ENCODE measurements around the gene DECR2. TPM values are rescaled to one million over a fixed set of nuclear protein-coding genes. Genes with fewer than 3 reads are reported as not detected.

The DECR2 gene
- 29.4 and 54.5 TPM in 2 replicates for total RNA-seq
- polyA plus RNA-seq, result 80.5 and 107 TPM in 2 replicates

DNA sequence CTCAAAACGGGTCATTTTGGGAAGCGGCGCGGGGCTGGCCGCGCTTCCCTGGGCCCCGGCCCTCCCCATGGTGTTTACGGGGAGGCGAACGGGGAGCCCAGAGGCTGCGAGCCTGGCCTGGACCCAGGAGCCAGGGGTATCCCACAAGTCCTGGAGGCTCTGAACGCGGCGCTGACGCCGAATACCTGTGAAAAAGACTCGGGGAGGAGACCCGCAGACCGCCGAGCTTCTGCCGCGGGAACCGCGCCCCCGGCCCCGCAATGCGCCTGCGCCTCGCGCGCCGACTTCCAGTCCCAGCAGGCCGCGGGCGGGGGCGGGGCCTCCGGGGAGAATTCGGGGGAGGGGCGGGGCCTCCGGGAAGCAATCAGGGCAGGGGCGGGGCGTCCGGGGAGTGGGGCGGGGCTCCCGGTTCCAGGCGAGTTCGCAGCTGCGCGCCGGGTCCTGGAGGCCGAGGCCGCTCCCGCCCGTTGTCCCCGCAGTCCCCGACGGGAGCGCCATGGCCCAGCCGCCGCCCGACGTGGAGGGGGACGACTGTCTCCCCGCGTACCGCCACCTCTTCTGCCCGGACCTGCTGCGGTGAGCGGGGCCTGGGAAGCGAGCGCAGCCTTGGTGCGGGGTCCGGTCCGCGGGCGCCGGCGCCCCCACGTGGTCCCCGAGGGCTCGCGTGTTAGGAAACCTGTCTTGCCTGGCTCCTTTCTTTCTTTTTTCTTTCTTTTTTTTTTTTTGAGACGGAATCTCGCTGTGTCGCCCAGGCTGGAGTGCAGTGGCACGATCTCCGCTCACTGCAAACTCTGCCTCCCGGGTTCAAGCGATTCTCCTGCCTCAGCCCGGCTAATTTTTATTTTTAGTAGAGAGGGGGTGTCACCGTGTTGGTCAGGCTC lies at the start of gene DECR2:
DECR2 (plus strand) TSS at position 418 of the 881 bp plus-strand sequence; CDS start at position 497, 79 bp downstream.
- peak within 1 kb of the TSS; percentile 95 for H3K27ac ChIP-seq
- peaks cover 19% of the 10 kb centered on the region for H3K79me2 ChIP-seq
- H3K9me3 ChIP-seq (ENCODE audit: low read depth), result no peaks in the 10 kb centered on the region
- H3K27me3 ChIP-seq, result no peaks in the 10 kb centered on the region
- 2% methylated on average over 59 of the region's 91 CpGs for WGBS (ENCODE audit: low lambda C conversion rate, missing lambda C conversion rate)
- H3K9me2 ChIP-seq (replicated peaks; ENCODE audit: insufficient read depth), result no peaks in the 10 kb centered on the region
- DNase-seq (ENCODE audit: low spot score), result peak; percentile 98
- H3K4me3 ChIP-seq, result peak within 1 kb of the TSS; percentile 65
- no peak for TF ChIP-seq EZH2phosphoT487 (IDR thresholded peaks at IDR 0.05; ENCODE audit: low read depth, severe bottlenecking, unreplicated experiment)
- no peak for TF ChIP-seq EZH2 (IDR thresholded peaks at IDR 0.05; ENCODE audit: borderline replicate concordance)
- TF ChIP-seq, protein P1, sequence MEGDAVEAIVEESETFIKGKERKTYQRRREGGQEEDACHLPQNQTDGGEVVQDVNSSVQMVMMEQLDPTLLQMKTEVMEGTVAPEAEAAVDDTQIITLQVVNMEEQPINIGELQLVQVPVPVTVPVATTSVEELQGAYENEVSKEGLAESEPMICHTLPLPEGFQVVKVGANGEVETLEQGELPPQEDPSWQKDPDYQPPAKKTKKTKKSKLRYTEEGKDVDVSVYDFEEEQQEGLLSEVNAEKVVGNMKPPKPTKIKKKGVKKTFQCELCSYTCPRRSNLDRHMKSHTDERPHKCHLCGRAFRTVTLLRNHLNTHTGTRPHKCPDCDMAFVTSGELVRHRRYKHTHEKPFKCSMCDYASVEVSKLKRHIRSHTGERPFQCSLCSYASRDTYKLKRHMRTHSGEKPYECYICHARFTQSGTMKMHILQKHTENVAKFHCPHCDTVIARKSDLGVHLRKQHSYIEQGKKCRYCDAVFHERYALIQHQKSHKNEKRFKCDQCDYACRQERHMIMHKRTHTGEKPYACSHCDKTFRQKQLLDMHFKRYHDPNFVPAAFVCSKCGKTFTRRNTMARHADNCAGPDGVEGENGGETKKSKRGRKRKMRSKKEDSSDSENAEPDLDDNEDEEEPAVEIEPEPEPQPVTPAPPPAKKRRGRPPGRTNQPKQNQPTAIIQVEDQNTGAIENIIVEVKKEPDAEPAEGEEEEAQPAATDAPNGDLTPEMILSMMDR (IDR thresholded peaks at IDR 0.05; ENCODE audit: poor library complexity), result peak; percentile 67
- H4K20me1 ChIP-seq (ENCODE audit: insufficient read depth, poor library complexity, severe bottlenecking), result no peaks in the 10 kb centered on the region
- no peaks in the 10 kb centered on the region for H3K36me3 ChIP-seq (replicated peaks; ENCODE audit: insufficient read depth, low read depth)
- peak within 1 kb of the TSS; percentile 78 for H2AFZ ChIP-seq
- peaks cover 27% of the 10 kb centered on the region for H3K4me1 ChIP-seq (ENCODE audit: insufficient read depth)
- peak within 1 kb of the TSS; percentile 87 for H3K4me2 ChIP-seq

DNA sequence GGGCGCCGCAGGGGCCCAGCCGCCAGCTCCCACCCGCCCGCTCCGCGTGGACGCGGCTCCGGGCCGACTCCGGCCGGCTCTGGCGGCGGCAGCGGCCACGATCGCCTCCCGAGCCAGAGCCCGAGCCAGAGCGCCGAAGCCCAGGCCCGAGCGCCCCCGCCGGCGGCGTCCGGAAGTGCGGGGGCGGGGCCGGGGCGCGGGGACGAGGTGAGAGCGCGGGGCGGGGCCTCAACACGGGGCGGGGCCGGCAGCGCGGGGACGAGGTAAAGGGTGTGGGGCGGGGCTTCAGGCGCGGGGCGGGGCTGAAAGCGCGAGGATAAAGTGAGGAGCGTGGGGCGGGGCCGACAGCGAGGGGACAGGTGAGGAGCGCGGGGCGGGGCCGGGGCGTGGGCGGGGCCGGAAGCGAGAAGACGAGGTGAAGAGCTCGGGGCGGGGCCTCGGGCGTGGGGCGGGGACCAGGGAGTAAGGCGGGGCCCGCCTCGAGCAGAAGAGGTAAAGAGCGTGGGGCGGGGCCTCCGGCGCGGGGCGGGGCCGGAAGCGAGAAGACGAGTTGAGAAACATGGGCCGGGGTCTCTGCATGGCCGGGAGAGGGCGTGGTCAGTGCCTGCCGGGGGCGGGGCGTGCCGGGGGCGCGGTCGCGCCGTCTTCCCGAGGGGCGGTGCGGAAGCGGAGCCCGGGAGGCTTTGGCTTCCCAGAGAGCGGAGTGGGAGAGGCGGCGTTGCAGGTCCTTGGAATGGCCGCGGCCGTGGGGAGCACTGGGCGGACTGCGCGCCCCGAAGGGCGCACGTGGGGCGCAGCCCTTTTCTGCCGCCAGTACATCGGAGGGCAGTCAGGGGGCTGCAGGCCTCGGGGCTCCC lies 48.9 kb upstream of the DECR2 start, which contains the start of gene AXIN1:
AXIN1 (minus strand) TSS at position 177 of the 857 bp plus-strand sequence. CDS start 5,698 bp downstream, outside the sequence.
- Histone ChIP-seq H2AFZ (no peak within 1 kb of the TSS), H3K79me2 (peaks cover 41% of the 10 kb centered on the region), H3K4me1 (ENCODE audit: insufficient read depth) (peaks cover 11% of the 10 kb centered on the region), H3K27me3 (no peaks in the 10 kb centered on the region), H3K9me2 (replicated peaks; ENCODE audit: insufficient read depth) (no peaks in the 10 kb centered on the region), H3K4me3 (peak within 1 kb of the TSS; percentile 91), H3K36me3 (replicated peaks; ENCODE audit: insufficient read depth, low read depth) (no peaks in the 10 kb centered on the region), H3K4me2 (peak within 1 kb of the TSS; percentile 93), H4K20me1 (ENCODE audit: insufficient read depth, poor library complexity, severe bottlenecking) (peaks cover 40% of the 10 kb centered on the region), H3K9me3 (ENCODE audit: low read depth) (no peaks in the 10 kb centered on the region), H3K27ac (peak within 1 kb of the TSS; percentile 91)
- DNase-seq (ENCODE audit: low spot score), result peak; percentile 100
- TF ChIP-seq EZH2 (IDR thresholded peaks at IDR 0.05; ENCODE audit: borderline replicate concordance), result no peak
- TF ChIP-seq, protein P1 (IDR thresholded peaks at IDR 0.05; ENCODE audit: poor library complexity), result peak; percentile 59
- TF ChIP-seq EZH2phosphoT487 (IDR thresholded peaks at IDR 0.05; ENCODE audit: low read depth, severe bottlenecking, unreplicated experiment), result no peak
- 1% methylated on average over 15 of the region's 113 CpGs for WGBS (ENCODE audit: low lambda C conversion rate, missing lambda C conversion rate)

GRCh38 chr16:353404-354290 lies 48.0 kb upstream of the DECR2 start:
- no peak for DNase-seq (ENCODE audit: low spot score)
- Histone ChIP-seq H4K20me1 (ENCODE audit: insufficient read depth, poor library complexity, severe bottlenecking) (peaks cover 31% of the 10 kb centered on the region), H3K36me3 (replicated peaks; ENCODE audit: insufficient read depth, low read depth) (no peaks in the 10 kb centered on the region), H2AFZ (no peak overlapping the region), H3K79me2 (peaks cover 32% of the 10 kb centered on the region), H3K9me3 (ENCODE audit: low read depth) (no peaks in the 10 kb centered on the region), H3K9me2 (replicated peaks; ENCODE audit: insufficient read depth) (no peaks in the 10 kb centered on the region), H3K4me3 (no peak overlapping the region), H3K27ac (no peak overlapping the region), H3K4me1 (ENCODE audit: insufficient read depth) (peaks cover 11% of the 10 kb centered on the region), H3K4me2 (peak overlapping the region; percentile 73), H3K27me3 (no peaks in the 10 kb centered on the region)
- 80% methylated on average over 21 of the region's 25 CpGs for WGBS (ENCODE audit: low lambda C conversion rate, missing lambda C conversion rate)
- TF ChIP-seq, protein P1 (IDR thresholded peaks at IDR 0.05; ENCODE audit: poor library complexity), result no peak
